ENCODE measurements around the gene CD276. TPM values are rescaled to one million over a fixed set of nuclear protein-coding genes. Genes with fewer than 3 reads are reported as not detected.
A peak's percentile ranks its signal among the peaks of the same experiment; 100 is the strongest.

CD276 gene
- total RNA-seq, 1 donor from 2014 or later, result 84.3 TPM

DNA sequence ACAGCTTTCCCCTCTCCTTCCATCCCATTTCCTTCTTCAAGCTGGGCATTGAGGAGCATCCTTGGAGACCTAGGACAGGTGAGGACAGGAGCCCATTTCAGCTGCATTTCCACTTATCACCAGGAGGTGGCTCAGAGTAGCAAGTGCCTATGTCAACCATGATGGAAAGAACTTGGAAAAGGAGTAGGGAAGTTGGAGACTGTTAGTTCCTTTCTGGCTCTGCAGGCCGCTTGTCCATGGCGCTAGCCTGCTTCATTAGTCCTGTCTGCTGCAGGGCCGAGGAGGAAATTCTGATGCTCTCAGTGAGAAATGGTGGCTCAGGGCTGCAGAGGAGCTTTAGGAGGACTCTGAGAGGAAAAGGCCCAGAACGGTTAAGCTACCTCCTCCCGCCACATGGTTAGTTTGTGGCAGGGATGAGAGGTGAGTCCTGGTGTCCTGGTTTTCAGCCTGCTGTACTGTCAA is 7.0 kb upstream of the CD276 start:
- TF ChIP-seq, protein P1, sequence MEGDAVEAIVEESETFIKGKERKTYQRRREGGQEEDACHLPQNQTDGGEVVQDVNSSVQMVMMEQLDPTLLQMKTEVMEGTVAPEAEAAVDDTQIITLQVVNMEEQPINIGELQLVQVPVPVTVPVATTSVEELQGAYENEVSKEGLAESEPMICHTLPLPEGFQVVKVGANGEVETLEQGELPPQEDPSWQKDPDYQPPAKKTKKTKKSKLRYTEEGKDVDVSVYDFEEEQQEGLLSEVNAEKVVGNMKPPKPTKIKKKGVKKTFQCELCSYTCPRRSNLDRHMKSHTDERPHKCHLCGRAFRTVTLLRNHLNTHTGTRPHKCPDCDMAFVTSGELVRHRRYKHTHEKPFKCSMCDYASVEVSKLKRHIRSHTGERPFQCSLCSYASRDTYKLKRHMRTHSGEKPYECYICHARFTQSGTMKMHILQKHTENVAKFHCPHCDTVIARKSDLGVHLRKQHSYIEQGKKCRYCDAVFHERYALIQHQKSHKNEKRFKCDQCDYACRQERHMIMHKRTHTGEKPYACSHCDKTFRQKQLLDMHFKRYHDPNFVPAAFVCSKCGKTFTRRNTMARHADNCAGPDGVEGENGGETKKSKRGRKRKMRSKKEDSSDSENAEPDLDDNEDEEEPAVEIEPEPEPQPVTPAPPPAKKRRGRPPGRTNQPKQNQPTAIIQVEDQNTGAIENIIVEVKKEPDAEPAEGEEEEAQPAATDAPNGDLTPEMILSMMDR (IDR thresholded peaks at IDR 0.05), result peak; percentile 81 to 89 (median 86)
- DNase-seq (ENCODE audit: low spot score in 2 of 2), result peak in 1 of 2 donors; percentile 82
- intact Hi-C loops (cut with DNase I), result loop anchor here (1.0 kb wide), 1 partner anchor 23 kb away; no protein-coding TSS in a partner anchor

DNA sequence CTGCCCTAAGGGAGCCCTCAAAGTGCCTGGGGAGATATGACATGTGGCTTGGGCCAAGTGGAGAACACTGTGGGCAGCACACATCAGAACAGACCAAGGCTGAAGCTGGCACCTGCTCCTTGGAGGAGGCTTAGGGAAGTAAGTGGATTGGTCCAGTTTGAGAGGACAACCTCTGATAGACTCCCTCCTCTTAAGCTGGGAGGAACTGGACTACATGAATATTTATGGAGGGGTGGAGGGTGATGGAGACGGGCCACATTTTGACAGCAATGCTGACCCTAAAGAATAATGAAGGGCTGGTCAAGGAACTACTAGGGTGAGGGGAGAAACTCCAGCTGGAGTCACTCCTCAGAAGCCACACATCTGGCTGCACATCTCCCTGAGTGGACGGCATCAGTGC is 6.5 kb upstream of the CD276 start:
- Histone ChIP-seq H3K4me3 (no peak overlapping the region), H3K27ac (no peak overlapping the region), H3K36me3 (no peaks in the 10 kb centered on the region), H3K4me1 (no peaks in the 10 kb centered on the region), H3K9me3 (no peaks in the 10 kb centered on the region), H3K27me3 (no peaks in the 10 kb centered on the region)
- TF ChIP-seq, protein P1 (IDR thresholded peaks at IDR 0.05), result no peak
- intact Hi-C loops (cut with DNase I), result loop anchor here (1.0 kb wide), 1 partner anchor 23 kb away; no protein-coding TSS in a partner anchor
- DNase-seq (ENCODE audit: low spot score in 2 of 2), result no peak

More for the DNA sequence above, 7.0 kb upstream of the CD276 start:
- Histone ChIP-seq H3K27ac (no peak overlapping the region), H3K9me3 (no peaks in the 10 kb centered on the region), H3K27me3 (no peaks in the 10 kb centered on the region), H3K4me3 (no peak overlapping the region), H3K4me1 (no peaks in the 10 kb centered on the region), H3K36me3 (no peaks in the 10 kb centered on the region)

DNA sequence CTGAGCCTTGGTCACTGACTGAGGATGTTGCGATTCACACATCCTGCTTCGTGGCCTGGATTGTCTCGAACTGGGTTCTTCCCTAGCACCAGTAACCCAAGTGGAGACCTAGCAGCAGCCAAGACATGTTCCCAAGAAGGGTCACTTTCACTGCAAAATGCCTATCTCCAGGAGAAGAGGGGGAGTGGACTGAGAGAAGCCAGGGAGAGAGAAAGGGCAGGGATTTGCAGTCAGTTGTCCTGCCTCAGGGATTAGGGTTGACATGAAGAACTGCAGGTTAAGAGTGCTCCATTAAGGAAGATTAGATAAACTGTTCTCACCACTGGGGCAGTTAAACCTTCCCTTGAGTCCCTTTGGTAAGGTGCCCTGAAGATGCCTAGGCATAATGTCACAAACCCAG is 5.7 kb upstream of the CD276 start:
- DNase-seq (ENCODE audit: low spot score in 2 of 2), result no peak
- TF ChIP-seq, protein P1 (IDR thresholded peaks at IDR 0.05), result no peak
- no peak overlapping the region for H3K4me3 ChIP-seq
- no peaks in the 10 kb centered on the region for H3K27me3 ChIP-seq
- H3K4me1 ChIP-seq, result no peaks in the 10 kb centered on the region
- H3K36me3 ChIP-seq, result no peaks in the 10 kb centered on the region
- H3K9me3 ChIP-seq, result no peaks in the 10 kb centered on the region
- intact Hi-C loops (cut with DNase I), result no loop called here
- H3K27ac ChIP-seq, result no peak overlapping the region

DNA sequence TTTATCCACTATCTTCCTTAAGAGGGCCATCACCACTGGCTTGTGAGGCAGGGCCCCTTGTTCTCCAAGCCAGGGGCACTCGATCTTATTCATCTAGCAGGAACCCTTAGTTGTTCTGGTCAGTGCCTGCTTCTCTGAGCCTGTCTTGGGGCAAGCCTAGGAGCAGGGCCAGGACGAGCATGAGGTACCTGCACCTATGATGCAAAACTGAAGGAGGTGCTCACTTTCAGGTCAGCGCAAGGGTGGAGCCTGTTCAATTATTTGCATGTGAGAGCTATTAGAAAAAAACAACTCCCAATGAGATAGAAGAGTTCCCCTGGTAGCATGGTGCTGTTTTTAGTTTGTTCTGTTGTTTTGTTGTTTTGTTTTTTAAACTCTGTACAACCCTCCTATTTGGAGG is 5.0 kb upstream of the CD276 start:
- Histone ChIP-seq H3K9me3 (no peaks in the 10 kb centered on the region), H3K4me1 (peaks cover 0 to 2% of the 10 kb centered on the region in 2 donors), H3K27ac (no peak overlapping the region), H3K4me3 (no peak overlapping the region), H3K36me3 (no peaks in the 10 kb centered on the region), H3K27me3 (no peaks in the 10 kb centered on the region)
- intact Hi-C loops (cut with DNase I), result no loop called here
- TF ChIP-seq, protein P1 (IDR thresholded peaks at IDR 0.05), result no peak
- no peak for DNase-seq (ENCODE audit: low spot score in 2 of 2)

DNA sequence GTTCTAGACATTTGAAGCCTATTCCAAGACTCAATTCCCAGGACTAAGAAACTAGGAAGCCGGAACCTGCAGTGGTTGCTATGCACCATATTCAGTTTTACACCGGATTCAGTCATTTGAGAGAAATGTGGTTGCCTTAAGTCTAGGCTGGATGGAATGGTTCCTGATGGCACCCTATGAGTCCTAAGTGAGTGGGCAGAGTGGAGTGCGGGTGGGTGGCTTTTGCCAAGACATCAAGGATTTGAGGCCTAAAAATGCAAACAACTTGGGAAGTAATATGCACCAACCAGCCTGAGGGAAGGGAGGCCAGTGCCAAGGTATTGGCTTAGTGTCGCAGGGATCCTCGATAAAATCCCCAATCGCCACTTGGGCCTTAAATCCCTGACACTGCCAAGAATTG is 4.2 kb upstream of the CD276 start:
- Histone ChIP-seq H3K9me3 (no peaks in the 10 kb centered on the region), H3K4me3 (no peak overlapping the region), H3K27ac (no peak overlapping the region), H3K36me3 (no peaks in the 10 kb centered on the region), H3K4me1 (peaks cover 0 to 2% of the 10 kb centered on the region in 2 donors), H3K27me3 (no peaks in the 10 kb centered on the region)
- TF ChIP-seq, protein P1 (IDR thresholded peaks at IDR 0.05), result no peak
- DNase-seq (ENCODE audit: low spot score in 2 of 2), result no peak
- intact Hi-C loops (cut with DNase I), result loop anchor here (5.0 kb wide), 1 partner anchor 242 kb away; no protein-coding TSS in a partner anchor

DNA sequence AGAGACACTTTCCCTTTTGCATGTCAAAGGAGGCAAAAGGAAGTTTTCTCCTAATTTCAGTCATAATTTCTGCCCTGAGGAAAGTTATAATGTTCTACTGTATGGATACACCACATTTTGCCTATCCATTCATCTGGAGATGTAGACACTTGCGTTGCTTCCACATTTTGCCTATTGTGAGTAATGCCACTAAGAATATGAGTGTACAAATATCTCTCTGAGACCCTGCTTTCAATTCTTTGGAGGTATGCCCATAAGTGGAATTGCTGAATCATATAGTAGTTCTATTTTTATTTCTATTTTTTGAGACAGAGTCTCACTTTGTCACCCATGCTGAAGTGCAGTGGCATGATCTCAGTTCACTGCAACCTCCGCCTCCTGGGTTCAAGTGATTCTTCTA is 3.6 kb upstream of the CD276 start:
- TF ChIP-seq, protein P1 (IDR thresholded peaks at IDR 0.05), result no peak
- H3K36me3 ChIP-seq, result no peaks in the 10 kb centered on the region
- intact Hi-C loops (cut with DNase I), result loop anchor here (5.0 kb wide), 1 partner anchor 242 kb away; no protein-coding TSS in a partner anchor
- H3K27ac ChIP-seq, result no peak overlapping the region
- H3K4me1 ChIP-seq, result peaks cover 1 to 2% of the 10 kb centered on the region in 2 donors
- DNase-seq (ENCODE audit: low spot score in 2 of 2), result no peak
- no peak overlapping the region for H3K4me3 ChIP-seq
- H3K27me3 ChIP-seq, result no peaks in the 10 kb centered on the region
- H3K9me3 ChIP-seq, result no peaks in the 10 kb centered on the region
